CD4-positive, alpha-beta T cell (primary cell): ENCODE results near the gene CCSER1. TPM values are rescaled to one million over a fixed set of nuclear protein-coding genes. Genes with fewer than 3 reads are reported as not detected.

Source experiments
- ATAC-seq: fragments of 200-7000 bp; cut with Tn5 transposase; one replicate; pipeline ENCODE4 v1.10.0; 2022; ENCODE audit warnings: mild to moderate bottlenecking; ENCODE audit not compliant: poor library complexity
- CTCF ChIA-PET: fragments of 350-600 bp; sonication (Branson Sonifier 250); formaldehyde crosslinking; loops from one replicate; lab custom pipeline; 2021; ENCODE audit warnings: antibody characterized with exemption, inconsistent platforms; lab: Charles Lee
- POLR2A ChIA-PET: fragments of 350-600 bp; sonication (Branson Sonifier 250); formaldehyde crosslinking; loops from one replicate; lab custom pipeline; 2021; ENCODE audit warnings: antibody characterized with exemption, inconsistent platforms; lab: Charles Lee
- DNase-seq, 14 experiments: peaks; one replicate each; pipeline ENCODE4 v3.0.0-alpha.2; 2013 to 2020; ENCODE audit warnings: mixed read lengths in 2 of 14
- H3K27ac ChIP-seq, 2 donors: one replicate each; pipeline versions ENCODE4 v1.5.1 to v1.7.0; 2013; ENCODE audit warnings: low read length in 2 of 2, low read depth in 1 of 2, mild to moderate bottlenecking in 1 of 2
- H3K27me3 ChIP-seq, 2 experiments: 1 replicate in 1 of 2; 2 replicates in 1 of 2; pipeline versions ENCODE4 v1.6.1 to v1.7.0; 2013; ENCODE audit warnings: low read length in 2 of 2, control low read depth in 1 of 2, mild to moderate bottlenecking in 1 of 2, moderate library complexity in 1 of 2; ENCODE audit not compliant: insufficient read depth in 2 of 2, control insufficient read depth in 1 of 2
- H3K36me3 ChIP-seq: one replicate; pipeline ENCODE4 v1.6.1; 2013; ENCODE audit warnings: low read length, control low read depth; ENCODE audit not compliant: insufficient read depth
- H3K4me1 ChIP-seq: one replicate; pipeline ENCODE4 v1.6.1; 2013; ENCODE audit warnings: low read length, control low read depth; ENCODE audit not compliant: insufficient read depth
- H3K4me3 ChIP-seq: one replicate; pipeline ENCODE4 v1.5.1; 2013; ENCODE audit warnings: mild to moderate bottlenecking, low read length, moderate library complexity
- H3K9me3 ChIP-seq, 2 experiments: 1 replicate in 1 of 2; 2 replicates in 1 of 2; pipeline versions ENCODE4 v1.6.1 to v1.7.0; 2013; ENCODE audit warnings: low read length in 2 of 2, mild to moderate bottlenecking in 2 of 2, control low read depth in 1 of 2, moderate library complexity in 1 of 2; ENCODE audit not compliant: control insufficient read depth in 1 of 2, insufficient read depth in 1 of 2
- H3K27ac Mint-ChIP-seq: one replicate; pipeline ENCODE4 v1.8.0; 2020; ENCODE audit warnings: mixed read lengths
- H3K27me3 Mint-ChIP-seq: one replicate; pipeline ENCODE4 v1.8.0; 2021; ENCODE audit warnings: mixed read lengths
- H3K36me3 Mint-ChIP-seq: one replicate; pipeline ENCODE4 v1.8.0; 2021; ENCODE audit warnings: low read depth, mixed read lengths
- H3K4me1 Mint-ChIP-seq: one replicate; pipeline ENCODE4 v1.8.0; 2021; ENCODE audit warnings: low read depth, mixed read lengths
- H3K4me3 Mint-ChIP-seq: one replicate; pipeline ENCODE4 v1.8.0; 2020; ENCODE audit warnings: mild to moderate bottlenecking, mixed read lengths
- H3K9me3 Mint-ChIP-seq: one replicate; pipeline ENCODE4 v1.8.0; 2020; ENCODE audit warnings: mixed read lengths
- intact Hi-C, 2 experiments: fragments of 100-400 bp; cut with DNase I in 1 of 2; cut with micrococcal nuclease in 1 of 2; formaldehyde crosslinking; loops; one replicate each; pipeline versions ENCODE4 v1.15.1 to v1.9.0; 2023 to 2025; cut with DNase I, micrococcal nuclease
- total RNA-seq, 174 experiments: library from RNA in 2 of 174; stranded (reverse) in 2 of 174; gene quantifications; one replicate each; pipeline ENCODE4 v1.2.3 and lab custom pipeline; 2021 to 2026
- TF ChIP-seq, protein P1 (sequence below): fragments of 200-600 bp; IDR thresholded peaks from one replicate; pipeline ENCODE4 v1.8.0; 2022; ENCODE audit warnings: antibody characterized with exemption, mild to moderate bottlenecking

CCSER1 gene
- total RNA-seq, 2 experiments from 2014 or later: 0.36 to 0.71 TPM

DNA sequence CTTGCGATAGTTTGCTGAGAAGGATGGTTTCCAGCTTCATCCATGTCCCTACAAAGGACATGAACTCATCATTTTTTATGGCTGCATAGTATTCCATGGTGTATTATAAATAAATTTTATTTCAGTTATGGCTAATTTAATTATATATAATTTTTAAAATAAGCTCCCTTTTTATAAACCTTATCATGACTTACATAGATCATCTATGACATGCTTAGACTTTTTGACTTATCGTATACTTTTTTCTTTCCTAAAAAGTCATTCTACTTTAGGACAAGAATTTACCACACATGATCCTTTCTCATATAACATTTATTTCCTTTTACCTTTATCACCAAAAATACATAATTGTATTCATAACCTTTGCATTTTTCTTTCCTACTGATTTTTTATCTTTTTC, 376.5 kb downstream of the CCSER1 start:
- no peaks in the 10 kb centered on the region for H3K36me3 ChIP-seq
- ATAC-seq: no peak
- H3K27ac ChIP-seq: no peak overlapping the region
- H3K27me3 Mint-ChIP-seq: no peaks in the 10 kb centered on the region
- H3K4me3 Mint-ChIP-seq: no peak overlapping the region
- TF ChIP-seq, protein P1, sequence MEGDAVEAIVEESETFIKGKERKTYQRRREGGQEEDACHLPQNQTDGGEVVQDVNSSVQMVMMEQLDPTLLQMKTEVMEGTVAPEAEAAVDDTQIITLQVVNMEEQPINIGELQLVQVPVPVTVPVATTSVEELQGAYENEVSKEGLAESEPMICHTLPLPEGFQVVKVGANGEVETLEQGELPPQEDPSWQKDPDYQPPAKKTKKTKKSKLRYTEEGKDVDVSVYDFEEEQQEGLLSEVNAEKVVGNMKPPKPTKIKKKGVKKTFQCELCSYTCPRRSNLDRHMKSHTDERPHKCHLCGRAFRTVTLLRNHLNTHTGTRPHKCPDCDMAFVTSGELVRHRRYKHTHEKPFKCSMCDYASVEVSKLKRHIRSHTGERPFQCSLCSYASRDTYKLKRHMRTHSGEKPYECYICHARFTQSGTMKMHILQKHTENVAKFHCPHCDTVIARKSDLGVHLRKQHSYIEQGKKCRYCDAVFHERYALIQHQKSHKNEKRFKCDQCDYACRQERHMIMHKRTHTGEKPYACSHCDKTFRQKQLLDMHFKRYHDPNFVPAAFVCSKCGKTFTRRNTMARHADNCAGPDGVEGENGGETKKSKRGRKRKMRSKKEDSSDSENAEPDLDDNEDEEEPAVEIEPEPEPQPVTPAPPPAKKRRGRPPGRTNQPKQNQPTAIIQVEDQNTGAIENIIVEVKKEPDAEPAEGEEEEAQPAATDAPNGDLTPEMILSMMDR: no peak
- H3K27me3 ChIP-seq: no peaks in the 10 kb centered on the region
- H3K9me3 Mint-ChIP-seq: peaks cover 13% of the 10 kb centered on the region
- intact Hi-C loops: no loop called here
- ChIA-PET POLR2A (no interaction called here), CTCF (no interaction called here)
- no peaks in the 10 kb centered on the region for H3K36me3 Mint-ChIP-seq
- H3K4me3 ChIP-seq: no peak overlapping the region
- no peak for DNase-seq
- no peaks in the 10 kb centered on the region for H3K4me1 Mint-ChIP-seq
- H3K9me3 ChIP-seq: peaks cover 0 to 5% of the 10 kb centered on the region in 2 experiments
- no peaks in the 10 kb centered on the region for H3K4me1 ChIP-seq
- H3K27ac Mint-ChIP-seq: no peak overlapping the region

DNA sequence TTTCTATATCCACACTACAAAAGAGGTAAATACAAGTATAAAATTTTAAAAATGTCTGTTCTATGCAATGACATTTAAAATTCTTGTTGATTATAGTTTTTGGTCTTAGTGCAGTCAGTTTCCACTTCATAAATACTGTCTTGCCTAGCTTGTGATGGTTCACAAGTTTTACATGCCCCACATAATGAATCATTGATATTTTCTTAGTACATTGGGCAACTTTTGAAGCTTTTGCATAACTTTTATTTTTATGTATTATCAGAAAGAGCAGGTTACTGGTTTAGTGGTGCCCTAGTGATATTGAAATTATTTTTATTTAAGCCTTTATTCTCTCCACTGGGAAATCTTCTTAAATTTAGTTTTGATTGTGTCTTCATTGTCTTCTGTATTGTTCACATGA, 388.0 kb downstream of the CCSER1 start:
- no peaks in the 10 kb centered on the region for H3K9me3 ChIP-seq
- no peak for ATAC-seq

DNA sequence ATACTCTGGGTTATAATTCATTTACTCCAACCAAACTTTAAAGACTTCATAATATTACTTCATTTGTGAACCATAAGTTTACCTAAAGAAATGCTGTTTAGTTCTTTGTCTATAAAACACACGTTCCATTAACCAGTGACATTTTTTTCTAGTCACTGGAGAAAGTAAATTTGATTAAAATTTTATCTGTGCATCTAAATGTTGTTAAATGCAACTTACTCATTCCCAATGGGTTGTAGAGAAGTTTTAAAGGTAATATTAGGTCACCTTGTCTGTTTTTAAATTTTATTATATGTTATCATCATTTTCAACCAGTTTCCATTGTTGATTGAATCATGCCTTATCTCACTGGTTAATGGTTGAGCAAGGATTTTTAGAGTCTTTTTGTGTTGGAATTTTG, 401.4 kb downstream of the CCSER1 start:
- DNase-seq (no peak), ATAC-seq (no peak)
- no peaks in the 10 kb centered on the region for H3K9me3 Mint-ChIP-seq
- TF ChIP-seq, protein P1: no peak
- H3K4me3 Mint-ChIP-seq: no peak overlapping the region
- ChIA-PET POLR2A (no interaction called here), CTCF (no interaction called here)
- no peaks in the 10 kb centered on the region for H3K4me1 Mint-ChIP-seq
- H3K27me3 Mint-ChIP-seq: no peaks in the 10 kb centered on the region
- peaks cover 0 to 4% of the 10 kb centered on the region in 2 experiments for H3K9me3 ChIP-seq
- H3K27ac Mint-ChIP-seq: no peak overlapping the region
- H3K4me3 ChIP-seq: no peak overlapping the region
- H3K27ac ChIP-seq: no peak overlapping the region
- intact Hi-C loops: no loop called here
- no peaks in the 10 kb centered on the region for H3K4me1 ChIP-seq
- H3K36me3 Mint-ChIP-seq: no peaks in the 10 kb centered on the region
- H3K36me3 ChIP-seq: no peaks in the 10 kb centered on the region
- H3K27me3 ChIP-seq: no peaks in the 10 kb centered on the region

More for the DNA sequence above, 388.0 kb downstream of the CCSER1 start:
- no peak overlapping the region for H3K27ac Mint-ChIP-seq
- TF ChIP-seq, protein P1: no peak
- ChIA-PET CTCF (no interaction called here), POLR2A (no interaction called here)
- intact Hi-C loops: no loop called here
- no peaks in the 10 kb centered on the region for H3K4me1 Mint-ChIP-seq
- H3K9me3 Mint-ChIP-seq: no peaks in the 10 kb centered on the region
- H3K4me3 ChIP-seq: no peak overlapping the region
- no peaks in the 10 kb centered on the region for H3K27me3 Mint-ChIP-seq
- no peak overlapping the region for H3K27ac ChIP-seq
- H3K4me3 Mint-ChIP-seq: no peak overlapping the region
- DNase-seq: no peak
- H3K4me1 ChIP-seq: no peaks in the 10 kb centered on the region
- H3K27me3 ChIP-seq: no peaks in the 10 kb centered on the region
- no peaks in the 10 kb centered on the region for H3K36me3 Mint-ChIP-seq
- no peaks in the 10 kb centered on the region for H3K36me3 ChIP-seq
